H9 (cell line): Measurements from ENCODE around the gene SGTB. TPM values are rescaled to one million over a fixed set of nuclear protein-coding genes. Genes with fewer than 3 reads are reported as not detected.

Source experiments
- DNase-seq: peaks from one replicate; pipeline ENCODE4 v3.0.0-alpha.2; 2017
- H2AFZ ChIP-seq: one replicate; pipeline ENCODE4 v1.6.1; 2013; ENCODE audit warnings: mild to moderate bottlenecking, low read length, control low read depth, moderate library complexity
- H2AK5ac ChIP-seq: 2 replicates; pipeline ENCODE4 v1.6.1; 2013; ENCODE audit warnings: low read length, control low read depth, mixed read lengths; ENCODE audit not compliant: insufficient read length
- H2BK120ac ChIP-seq: one replicate; pipeline ENCODE4 v1.6.1; 2013; ENCODE audit warnings: low read depth, mild to moderate bottlenecking, low read length, control low read depth, inconsistent platforms; ENCODE audit not compliant: poor library complexity, severe bottlenecking
- H2BK12ac ChIP-seq: 2 replicates; pipeline ENCODE4 v1.6.1; 2013; ENCODE audit warnings: low read length, control low read depth, mixed read lengths, low read depth; ENCODE audit not compliant: insufficient read length
- H2BK15ac ChIP-seq: 2 replicates; pipeline ENCODE4 v1.6.1; 2013; ENCODE audit warnings: low read depth, low read length, control low read depth
- H2BK20ac ChIP-seq: one replicate; pipeline ENCODE4 v1.6.1; 2013; ENCODE audit warnings: low read depth, mild to moderate bottlenecking, low read length, control low read depth, inconsistent platforms; ENCODE audit not compliant: poor library complexity, severe bottlenecking
- H2BK5ac ChIP-seq: 2 replicates; pipeline ENCODE4 v1.6.1; 2013; ENCODE audit warnings: low read length, control low read depth, mixed read lengths; ENCODE audit not compliant: insufficient read length
- H3K14ac ChIP-seq: 2 replicates; pipeline ENCODE4 v1.6.1; 2013; ENCODE audit warnings: low read length, control low read depth; ENCODE audit not compliant: insufficient read depth
- H3K18ac ChIP-seq: 2 replicates; pipeline ENCODE4 v1.6.1; 2013; ENCODE audit warnings: low read depth, mild to moderate bottlenecking, mixed read lengths, low read length, control low read depth; ENCODE audit not compliant: insufficient read length
- H3K23ac ChIP-seq: 2 replicates; pipeline ENCODE4 v1.6.1; 2013; ENCODE audit warnings: low read length, control low read depth, mixed read lengths, low read depth; ENCODE audit not compliant: insufficient read length
- H3K23me2 ChIP-seq: 2 replicates; pipeline ENCODE4 v1.6.1; 2013; ENCODE audit warnings: low read depth, mild to moderate bottlenecking, mixed read lengths, low read length, control low read depth; ENCODE audit not compliant: insufficient read length, poor library complexity, severe bottlenecking
- H3K27ac ChIP-seq: 2 replicates; pipeline ENCODE4 v1.5.1; 2013; ENCODE audit warnings: low read length, control low read depth, mixed read lengths, low read depth; ENCODE audit not compliant: insufficient read length
- H3K27me3 ChIP-seq: 2 replicates; pipeline ENCODE4 v1.6.1; 2013; ENCODE audit warnings: low read length, control low read depth, inconsistent platforms; ENCODE audit not compliant: insufficient read depth
- H3K4ac ChIP-seq: 2 replicates; pipeline ENCODE4 v1.6.1; 2013; ENCODE audit warnings: low read depth, mild to moderate bottlenecking, control low read depth, inconsistent platforms, low read length, moderate library complexity
- H3K4me1 ChIP-seq: 2 replicates; pipeline ENCODE4 v1.6.1; 2013; ENCODE audit warnings: low read length, control low read depth, inconsistent platforms; ENCODE audit not compliant: insufficient read depth
- H3K4me2 ChIP-seq: 2 replicates; pipeline ENCODE4 v1.6.1; 2013; ENCODE audit warnings: low read length, control low read depth, mixed read lengths; ENCODE audit not compliant: insufficient read length, insufficient read depth
- H3K56ac ChIP-seq: 2 replicates; pipeline ENCODE4 v1.6.1; 2013; ENCODE audit warnings: low read depth, mild to moderate bottlenecking, mixed read lengths, low read length, control low read depth; ENCODE audit not compliant: insufficient read length
- H3K79me1 ChIP-seq: 2 replicates; pipeline ENCODE4 v1.6.1; 2013; ENCODE audit warnings: low read depth, mild to moderate bottlenecking, moderate library complexity, low read length, control low read depth, inconsistent platforms; ENCODE audit not compliant: insufficient read depth, poor library complexity, severe bottlenecking
- H3K79me2 ChIP-seq: 2 replicates; pipeline ENCODE4 v1.6.1; 2013; ENCODE audit warnings: low read length, control low read depth, inconsistent platforms; ENCODE audit not compliant: insufficient read depth
- H3K9ac ChIP-seq: 2 replicates; pipeline ENCODE4 v1.6.1; 2013; ENCODE audit warnings: low read length, control low read depth, mixed read lengths; ENCODE audit not compliant: insufficient read length; ENCODE audit errors: extremely low read depth
- H3K9me3 ChIP-seq: one replicate; pipeline ENCODE4 v1.6.1; 2013; ENCODE audit warnings: low read depth, low read length, inconsistent platforms; ENCODE audit not compliant: control insufficient read depth
- H3T11ph ChIP-seq: one replicate; pipeline ENCODE4 v1.6.1; 2013; ENCODE audit warnings: mild to moderate bottlenecking, low read length, control low read depth, inconsistent platforms
- H4K20me1 ChIP-seq: one replicate; pipeline ENCODE4 v1.6.1; 2013; ENCODE audit not compliant: control insufficient read depth, insufficient read length, insufficient read depth
- H4K5ac ChIP-seq: 2 replicates; pipeline ENCODE4 v1.6.1; 2013; ENCODE audit warnings: low read depth, mild to moderate bottlenecking, mixed read lengths, low read length, control low read depth; ENCODE audit not compliant: insufficient read length
- H4K8ac ChIP-seq: replicated peaks from 2 replicates; pipeline ENCODE4 v1.6.1; 2013; ENCODE audit warnings: low read length, control low read depth, mixed read lengths, low read depth; ENCODE audit not compliant: insufficient read length
- H4K91ac ChIP-seq: 2 replicates; pipeline ENCODE4 v1.6.1; 2013; ENCODE audit warnings: low read depth, mild to moderate bottlenecking, moderate library complexity, mixed read lengths, low read length, control low read depth; ENCODE audit not compliant: insufficient read length
- H3K27ac Mint-ChIP-seq, 3 experiments: 2 replicates in 2 of 3; 3 replicates in 1 of 3; pipeline ENCODE4 v1.8.0; 2020 to 2021; ENCODE audit warnings: mixed read lengths in 3 of 3, mild to moderate bottlenecking in 1 of 3, moderate library complexity in 1 of 3
- H3K27me3 Mint-ChIP-seq: 2 replicates; pipeline ENCODE4 v1.8.0; 2021; ENCODE audit warnings: low read depth, mild to moderate bottlenecking, moderate library complexity, mixed read lengths
- H3K36me3 Mint-ChIP-seq, 3 experiments: 2 replicates in 2 of 3; 3 replicates in 1 of 3; pipeline ENCODE4 v1.8.0; 2020 to 2021; ENCODE audit warnings: low read depth in 3 of 3, mixed read lengths in 3 of 3; ENCODE audit not compliant: insufficient read depth in 1 of 3
- H3K4me1 Mint-ChIP-seq, 2 experiments: 2 replicates each; pipeline ENCODE4 v1.8.0; 2020; ENCODE audit warnings: mixed read lengths in 2 of 2
- H3K4me3 Mint-ChIP-seq, 2 experiments: 2 replicates in 1 of 2; 3 replicates in 1 of 2; pipeline ENCODE4 v1.8.0; 2020 to 2021; ENCODE audit warnings: mild to moderate bottlenecking in 2 of 2, mixed read lengths in 2 of 2, moderate library complexity in 1 of 2
- H3K9me3 Mint-ChIP-seq, 2 experiments: 2 replicates in 1 of 2; 3 replicates in 1 of 2; pipeline ENCODE4 v1.8.0; 2020; ENCODE audit warnings: mild to moderate bottlenecking in 2 of 2, mixed read lengths in 2 of 2, moderate library complexity in 1 of 2
- CTCF ChIP-seq: fragments of 200-600 bp; sonication (generic); conservative IDR thresholded peaks from 3 replicates; pipeline ENCODE4 v1.8.0; 2021; ENCODE audit warnings: antibody characterized with exemption, mild to moderate bottlenecking
- WGBS: extraction: QIAGEN DNeasy Blood & Tissue Kit; methylation state at CpG from one replicate; pipeline ENCODE4 v1.1.7; 2013; ENCODE audit warnings: missing lambda C conversion rate, low lambda C conversion rate, mixed read lengths; ENCODE audit not compliant: insufficient read length; ENCODE audit errors: extremely low coverage; 5-methylcytosine and 5-hydroxymethylcytosine counted together
- total RNA-seq: library from RNA; stranded (reverse); gene quantifications from 2 replicates; pipeline ENCODE4 v1.2.1, GENCODE V29; 2021

SGTB gene
- total RNA-seq, 1 experiment from 2014 or later, result 18.7 TPM

GRCh38 chr5:65766781-65767180 lies 44.9 kb upstream of the SGTB start:
- H3K4me3 Mint-ChIP-seq, result no peak overlapping the region
- Histone ChIP-seq H2AK5ac (no peak overlapping the region), H3K18ac (no peak overlapping the region), H3K4ac (no peak overlapping the region), H4K8ac (no peak overlapping the region), H4K5ac (no peak overlapping the region), H3T11ph (no peak overlapping the region), H3K9ac (no peak overlapping the region), H2BK20ac (no peak overlapping the region), H2BK120ac (no peak overlapping the region), H3K23me2 (no peaks in the 10 kb centered on the region), H4K20me1 (peaks cover 5% of the 10 kb centered on the region), H3K56ac (no peak overlapping the region), H2BK12ac (no peak overlapping the region), H2BK5ac (no peak overlapping the region), H3K79me2 (no peaks in the 10 kb centered on the region; the same call in 1 of the 2 replicates), H3K79me1 (peaks cover 2% of the 10 kb centered on the region), H3K4me2 (no peak overlapping the region), H2AFZ (no peak overlapping the region), H2BK15ac (no peak overlapping the region), H3K23ac (no peak overlapping the region), H3K14ac (no peak overlapping the region), H3K4me1 (no peaks in the 10 kb centered on the region), H3K27ac (no peak overlapping the region), H4K91ac (no peak overlapping the region), H3K9me3 (no peaks in the 10 kb centered on the region), H3K27me3 (no peaks in the 10 kb centered on the region)
- no peaks in the 10 kb centered on the region for H3K27me3 Mint-ChIP-seq
- H3K9me3 Mint-ChIP-seq, result peaks cover 0 to 7% of the 10 kb centered on the region in 2 experiments; a peak in 2 of 5 replicates
- no peak for TF ChIP-seq CTCF
- DNase-seq, result peak; percentile 31
- peaks cover 18% of the 10 kb centered on the region in 2 experiments for H3K4me1 Mint-ChIP-seq
- peak overlapping the region; percentile 6 to 70 (median 57); a peak in 4 of 7 replicates for H3K27ac Mint-ChIP-seq
- peaks cover 39 to 51% (median 42%) of the 10 kb centered on the region in 3 experiments for H3K36me3 Mint-ChIP-seq
- no CpG with 5 or more reads among the region's 2 CpGs for WGBS
